Thyroid gland (tissue), 4 donors: ENCODE measurements around the gene LENG1. TPM values are rescaled to one million over a fixed set of nuclear protein-coding genes. Genes with fewer than 3 reads are reported as not detected.
A peak's percentile ranks its signal among the peaks of the same experiment; 100 is the strongest.

ENCODE experiments used
- DNase-seq, 2 donors: peaks; one replicate each; pipeline ENCODE4 v3.0.0-alpha.2; 2019
- H3K27ac ChIP-seq, 3 donors: fragments of 200-600 bp; sonication (generic); 1 replicate in 2 of 3; 2 replicates in 1 of 3; pipeline ENCODE4 v1.5.1; 2016 to 2019; ENCODE audit warnings: mild to moderate bottlenecking in 1 of 3, moderate library complexity in 1 of 3
- H3K27me3 ChIP-seq: fragments of 200-600 bp; sonication (generic); one replicate; pipeline ENCODE4 v1.5.1; 2019
- H3K36me3 ChIP-seq, 2 donors: fragments of 200-600 bp; sonication (generic); one replicate each; pipeline ENCODE4 v1.5.1; 2016 to 2019
- H3K4me1 ChIP-seq, 2 donors: fragments of 200-600 bp; sonication (generic); one replicate each; pipeline ENCODE4 v1.5.1; 2017 to 2019
- H3K4me3 ChIP-seq, 3 donors: fragments of 200-600 bp; sonication (generic); replicated peaks in 1 of 3; 1 replicate in 2 of 3; 2 replicates in 1 of 3; pipeline ENCODE4 v1.5.1; 2016; ENCODE audit warnings: mild to moderate bottlenecking in 1 of 3
- H3K9me3 ChIP-seq: fragments of 200-600 bp; sonication (generic); one replicate; pipeline ENCODE4 v1.5.1; 2017
- POLR2A ChIP-seq, 2 donors: fragments of 450-650 bp; IDR thresholded peaks; one replicate each; pipeline ENCODE4 v1.6.1; 2017; ENCODE audit warnings: antibody characterized with exemption in 2 of 2, mild to moderate bottlenecking in 2 of 2, moderate library complexity in 1 of 2
- WGBS, 2 donors: methylation state at CpG; one replicate each; pipeline ENCODE4 v1.1.5; 2017; 5-methylcytosine and 5-hydroxymethylcytosine counted together
- intact Hi-C: fragments of 100-400 bp; cut with DNase I; formaldehyde crosslinking; loops from one replicate; pipeline ENCODE4 v1.15.1; 2023
- total RNA-seq, 4 donors: library from RNA; depleted of rRNA; stranded (reverse); fragments of >200 nt; gene quantifications; one replicate each; pipeline ENCODE4 v1.2.3, GENCODE V29; 2016
- TF ChIP-seq, protein P1 (sequence below), 6 experiments: fragments of 200-600 bp in 3 of 6; fragments of 450-650 bp in 3 of 6; sonication (generic) in 3 of 6; IDR thresholded peaks; one replicate each; pipeline ENCODE4 v1.5.1; 2016 to 2019; ENCODE audit warnings: antibody characterized with exemption in 6 of 6, mild to moderate bottlenecking in 2 of 6, inconsistent platforms in 1 of 6, moderate library complexity in 1 of 6

LENG1 gene
- total RNA-seq, 4 donors from 2014 or later: 6.3 to 14.5 (median 8.2) TPM

DNA sequence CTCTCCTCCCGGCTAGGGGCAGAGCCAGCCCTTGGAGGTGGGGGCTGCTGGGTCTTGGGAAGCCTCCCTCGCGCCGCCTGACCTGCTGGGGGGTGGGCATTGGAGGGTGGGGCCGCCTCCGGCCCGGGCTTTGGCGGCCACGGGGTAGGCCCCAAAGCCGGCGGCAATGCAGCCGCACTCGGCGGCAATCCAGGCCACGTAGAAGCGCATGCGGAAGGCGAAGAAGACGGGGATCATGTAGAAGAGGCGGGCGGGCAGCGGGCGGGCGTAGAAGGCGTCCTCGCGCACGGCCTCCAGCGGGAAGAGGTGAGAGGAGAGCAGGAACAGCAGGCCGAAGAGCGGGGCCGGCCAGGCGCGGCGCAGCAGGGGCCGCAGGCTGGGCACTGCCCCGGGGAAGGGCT lies 21.2 kb upstream of the LENG1 start:
- DNase-seq: no peak
- TF ChIP-seq, protein P1, sequence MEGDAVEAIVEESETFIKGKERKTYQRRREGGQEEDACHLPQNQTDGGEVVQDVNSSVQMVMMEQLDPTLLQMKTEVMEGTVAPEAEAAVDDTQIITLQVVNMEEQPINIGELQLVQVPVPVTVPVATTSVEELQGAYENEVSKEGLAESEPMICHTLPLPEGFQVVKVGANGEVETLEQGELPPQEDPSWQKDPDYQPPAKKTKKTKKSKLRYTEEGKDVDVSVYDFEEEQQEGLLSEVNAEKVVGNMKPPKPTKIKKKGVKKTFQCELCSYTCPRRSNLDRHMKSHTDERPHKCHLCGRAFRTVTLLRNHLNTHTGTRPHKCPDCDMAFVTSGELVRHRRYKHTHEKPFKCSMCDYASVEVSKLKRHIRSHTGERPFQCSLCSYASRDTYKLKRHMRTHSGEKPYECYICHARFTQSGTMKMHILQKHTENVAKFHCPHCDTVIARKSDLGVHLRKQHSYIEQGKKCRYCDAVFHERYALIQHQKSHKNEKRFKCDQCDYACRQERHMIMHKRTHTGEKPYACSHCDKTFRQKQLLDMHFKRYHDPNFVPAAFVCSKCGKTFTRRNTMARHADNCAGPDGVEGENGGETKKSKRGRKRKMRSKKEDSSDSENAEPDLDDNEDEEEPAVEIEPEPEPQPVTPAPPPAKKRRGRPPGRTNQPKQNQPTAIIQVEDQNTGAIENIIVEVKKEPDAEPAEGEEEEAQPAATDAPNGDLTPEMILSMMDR (IDR thresholded peaks at IDR 0.05): no peak
- no peak for TF ChIP-seq POLR2A (IDR thresholded peaks at IDR 0.05)
- Histone ChIP-seq H3K9me3 (no peaks in the 10 kb centered on the region), H3K27ac (no peak overlapping the region), H3K27me3 (no peaks in the 10 kb centered on the region), H3K4me3 (no peak overlapping the region), H3K4me1 (no peaks in the 10 kb centered on the region), H3K36me3 (no peaks in the 10 kb centered on the region)
- intact Hi-C loops: no loop called here
- WGBS, 2 donors: 96% methylated on average over 36 to 37 of the region's 37 CpGs

DNA sequence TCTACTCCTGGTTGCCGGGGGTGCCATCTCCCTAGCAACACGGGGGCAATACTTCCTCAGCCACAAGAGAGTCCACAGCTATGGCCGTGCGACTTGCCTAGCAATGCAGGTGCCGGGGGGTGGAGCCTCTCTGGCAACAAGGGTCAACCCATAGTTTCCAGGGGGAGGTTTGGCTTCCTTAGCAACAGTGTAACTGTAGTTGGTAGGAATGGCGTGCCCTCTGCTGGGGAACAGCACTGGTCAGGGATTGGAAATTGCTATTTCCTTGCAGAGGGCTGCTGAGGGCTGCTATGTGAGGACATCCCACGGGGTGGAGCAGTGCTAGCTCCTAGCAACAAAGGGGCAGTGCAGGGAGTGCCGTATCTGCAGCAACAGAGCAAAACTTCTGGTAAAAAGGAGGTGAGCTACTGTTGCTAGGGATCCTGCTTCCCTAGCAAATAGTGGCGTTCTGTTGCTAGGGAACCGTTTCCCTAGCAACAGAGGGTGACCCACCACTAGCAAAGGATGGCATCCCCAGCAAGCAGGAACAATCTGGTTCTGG lies 20.5 kb upstream of the LENG1 start:
- H3K36me3 ChIP-seq: no peaks in the 10 kb centered on the region
- no peak for TF ChIP-seq POLR2A (IDR thresholded peaks at IDR 0.05)
- TF ChIP-seq, protein P1 (IDR thresholded peaks at IDR 0.05): no peak
- intact Hi-C loops: no loop called here

GRCh38 chr19:54179262-54179852 lies 19.8 kb upstream of the LENG1 start:
- H3K4me1 ChIP-seq: no peaks in the 10 kb centered on the region
- DNase-seq: no peak
- no peak overlapping the region for H3K4me3 ChIP-seq
- H3K27me3 ChIP-seq: no peaks in the 10 kb centered on the region
- H3K9me3 ChIP-seq: no peaks in the 10 kb centered on the region
- WGBS, 2 donors: 79 to 91% methylated on average over 9 to 10 of the region's 10 CpGs
- H3K36me3 ChIP-seq: no peaks in the 10 kb centered on the region
- no peak overlapping the region for H3K27ac ChIP-seq
- no peak for TF ChIP-seq POLR2A (IDR thresholded peaks at IDR 0.05)
- TF ChIP-seq, protein P1 (IDR thresholded peaks at IDR 0.05): no peak
- intact Hi-C loops: no loop called here

More for the DNA sequence above, 20.5 kb upstream of the LENG1 start:
- H3K27me3 ChIP-seq: no peaks in the 10 kb centered on the region
- DNase-seq: no peak
- WGBS, 2 donors: 60% methylated on average over 5 to 10 of the region's 10 CpGs
- H3K4me1 ChIP-seq: no peaks in the 10 kb centered on the region
- no peak overlapping the region for H3K27ac ChIP-seq
- H3K4me3 ChIP-seq: no peak overlapping the region
- H3K9me3 ChIP-seq: no peaks in the 10 kb centered on the region

GRCh38 chr19:54178581-54179261 lies 19.2 kb upstream of the LENG1 start:
- H3K27me3 ChIP-seq: no peaks in the 10 kb centered on the region
- no peaks in the 10 kb centered on the region for H3K9me3 ChIP-seq
- H3K36me3 ChIP-seq: no peaks in the 10 kb centered on the region
- TF ChIP-seq, protein P1 (IDR thresholded peaks at IDR 0.05): no peak
- TF ChIP-seq POLR2A (IDR thresholded peaks at IDR 0.05): no peak
- no peak overlapping the region for H3K4me3 ChIP-seq
- no peaks in the 10 kb centered on the region for H3K4me1 ChIP-seq
- DNase-seq: peak in 1 of 2 donors; percentile 32
- intact Hi-C loops: no loop called here
- H3K27ac ChIP-seq: no peak overlapping the region
- 72 to 79% methylated on average over 18 to 20 of the region's 23 CpGs for WGBS, 2 donors
